HCT116 (cell line): ENCODE measurements around the gene NPC2. TPM values are rescaled to one million over a fixed set of nuclear protein-coding genes. Genes with fewer than 3 reads are reported as not detected.

Experiments
- ATAC-seq: fragments of 200-7000 bp; cut with Tn5 transposase; 2 replicates; pipeline ENCODE4 v1.9.1; 2020; ENCODE audit warnings: mild to moderate bottlenecking, moderate library complexity
- BruUV-seq: library from RNA; stranded (reverse); fragments of 400-500 nt; replicated peaks from 2 replicates; lab custom pipeline; 2021; lab: Mats Ljungman, UMichigan
- CTCF ChIA-PET: fragments of 300-600 bp; sonication (Branson Sonifier 250); formaldehyde crosslinking; loops from one replicate; lab custom pipeline; 2021; ENCODE audit warnings: antibody characterized with exemption; lab: Charles Lee
- POLR2A ChIA-PET: fragments of 300-600, 350-600 bp; sonication (Branson Sonifier 250); formaldehyde crosslinking; loops from one replicate; lab custom pipeline; 2021; ENCODE audit warnings: antibody characterized with exemption; lab: Charles Lee
- RAD21 ChIA-PET, 2 experiments: fragments of 300-600 bp; sonication (Branson Sonifier 250); formaldehyde crosslinking; loops; one replicate each; lab custom pipeline; 2023; ENCODE audit warnings: low total read pairs in 2 of 2; ENCODE audit not compliant: uncharacterized antibody in 2 of 2, unreplicated experiment in 2 of 2, low non-redundant PET in 1 of 2; lab: Charles Lee
- DNase-seq: peaks from one replicate; pipeline ENCODE4 v3.0.0-alpha.2; 2010; ENCODE audit warnings: low read depth, low spot score
- H2AFZ ChIP-seq: fragments of 200-600 bp; shearing (Covaris generic), sonication (generic); 2 replicates; pipeline ENCODE4 v1.6.1; 2017; ENCODE audit warnings: low read depth, mixed run types, mixed read lengths, antibody characterized with exemption, low read length; ENCODE audit not compliant: poor library complexity, severe bottlenecking
- H3K27ac ChIP-seq: 2 replicates; pipeline ENCODE4 v1.5.1; 2012; ENCODE audit warnings: low read depth, low read length
- H3K27me3 ChIP-seq: fragments of 200-600 bp; sonication (generic); 2 replicates; pipeline ENCODE4 v1.6.1; 2016; ENCODE audit warnings: mixed run types, low read length, mixed read lengths; ENCODE audit not compliant: insufficient read depth
- H3K36me3 ChIP-seq, 2 experiments: fragments of 200-500 bp in 1 of 2; fragments of 200-600 bp in 1 of 2; sonication (Bioruptor generic) in 1 of 2; sonication (generic) in 1 of 2; 2 replicates each; pipeline versions ENCODE4 v1.5.1 to v1.6.1; 2014 to 2016; ENCODE audit warnings: low read length in 2 of 2, inconsistent platforms in 1 of 2, mixed read lengths in 1 of 2, mixed run types in 1 of 2; ENCODE audit not compliant: insufficient read depth in 2 of 2, control insufficient read depth in 1 of 2
- H3K4me1 ChIP-seq, 2 experiments: fragments of 200-600 bp in 1 of 2; sonication (generic) in 1 of 2; 2 replicates each; pipeline versions ENCODE4 v1.5.1 to v1.6.1; 2012 to 2017; ENCODE audit warnings: low read length in 2 of 2, inconsistent platforms in 1 of 2, mild to moderate bottlenecking in 1 of 2, mixed read lengths in 1 of 2, mixed run types in 1 of 2, moderate library complexity in 1 of 2; ENCODE audit not compliant: insufficient read depth in 2 of 2, control insufficient read depth in 1 of 2
- H3K4me2 ChIP-seq: fragments of 200-600 bp; sonication (generic); 2 replicates; pipeline ENCODE4 v1.6.1; 2017; ENCODE audit warnings: mixed run types, low read length, mixed read lengths
- H3K4me3 ChIP-seq, 2 experiments: fragments of 200-600 bp in 1 of 2; sonication (generic) in 1 of 2; replicated peaks in 1 of 2; 2 replicates each; pipeline ENCODE4 v1.5.1; 2011 to 2016; ENCODE audit warnings: low read length in 2 of 2, control low read depth in 1 of 2, low read depth in 1 of 2, mild to moderate bottlenecking in 1 of 2, mixed read lengths in 1 of 2, mixed run types in 1 of 2
- H3K79me2 ChIP-seq: fragments of 200-600 bp; sonication (generic); 2 replicates; pipeline ENCODE4 v1.6.1; 2017; ENCODE audit warnings: mild to moderate bottlenecking, mixed run types, low read length, moderate library complexity, mixed read lengths; ENCODE audit not compliant: insufficient read depth
- H3K9ac ChIP-seq: fragments of 200-600 bp; sonication (generic); 2 replicates; pipeline ENCODE4 v1.6.1; 2016; ENCODE audit warnings: low read length, mixed read lengths
- H3K9me2 ChIP-seq: fragments of 200-600 bp; sonication (generic), shearing (Covaris generic); 2 replicates; pipeline ENCODE4 v1.6.1; 2017; ENCODE audit warnings: mixed run types, mild to moderate bottlenecking, moderate library complexity; ENCODE audit not compliant: insufficient read depth
- H3K9me3 ChIP-seq, 2 experiments: fragments of 200-500 bp in 1 of 2; fragments of 200-600 bp in 1 of 2; sonication (Bioruptor generic) in 1 of 2; sonication (generic) in 1 of 2; 2 replicates each; pipeline ENCODE4 v1.6.1; 2014 to 2017; ENCODE audit warnings: low read length in 2 of 2, mixed read lengths in 2 of 2, inconsistent platforms in 1 of 2, low read depth in 1 of 2, mild to moderate bottlenecking in 1 of 2, mixed run types in 1 of 2, moderate library complexity in 1 of 2; ENCODE audit not compliant: control insufficient read depth in 1 of 2, insufficient read depth in 1 of 2
- H4K20me1 ChIP-seq: fragments of 200-600 bp; sonication (generic), shearing (Covaris generic); 2 replicates; pipeline ENCODE4 v1.6.1; 2017; ENCODE audit warnings: mixed run types, mild to moderate bottlenecking, moderate library complexity; ENCODE audit not compliant: insufficient read depth
- EGR1 ChIP-seq: IDR thresholded peaks from 2 replicates; pipeline ENCODE4 v1.6.1; 2012; ENCODE audit warnings: low read depth
- FOSL1 ChIP-seq: IDR thresholded peaks from 2 replicates; pipeline ENCODE4 v1.6.1; 2012; ENCODE audit warnings: low read depth
- RAD21 ChIP-seq: IDR thresholded peaks from 2 replicates; pipeline ENCODE4 v1.6.1; 2012; ENCODE audit warnings: low read depth, mild to moderate bottlenecking
- YY1 ChIP-seq: IDR thresholded peaks from 2 replicates; pipeline ENCODE4 v1.6.1; 2011; ENCODE audit warnings: low read length, low read depth, moderate library complexity, mild to moderate bottlenecking; ENCODE audit not compliant: insufficient replicate concordance; ENCODE audit errors: extremely low read depth
- ZNF274 ChIP-seq: fragments of 200-500 bp; sonication (Bioruptor generic); IDR thresholded peaks from 2 replicates; pipeline ENCODE4 v1.6.1; 2014; ENCODE audit warnings: mild to moderate bottlenecking, low read depth, low read length, inconsistent platforms
- intact Hi-C: fragments of 100-400 bp; cut with micrococcal nuclease; formaldehyde crosslinking; loops from 2 replicates; pipeline ENCODE4 v1.10.0; 2022
- total RNA-seq: library from RNA; stranded (reverse); gene quantifications from one replicate; pipeline ENCODE4 v1.2.1, GENCODE V29; 2021; ENCODE audit not compliant: unreplicated experiment
- TF ChIP-seq, protein P1 (sequence below): IDR thresholded peaks from 2 replicates; pipeline ENCODE4 v1.6.1; 2011; ENCODE audit warnings: mild to moderate bottlenecking, low read length, moderate library complexity; ENCODE audit not compliant: insufficient replicate concordance; ENCODE audit errors: extremely low read depth
- TF ChIP-seq, protein P2 (sequence below), 3 experiments: fragments of 200-600 bp in 1 of 3; sonication (generic) in 1 of 3; IDR thresholded peaks in 2 of 3; conservative IDR thresholded peaks in 1 of 3; 2 replicates each; pipeline ENCODE4 v1.5.1; 2012 to 2017; ENCODE audit warnings: low read depth in 2 of 3, low read length in 2 of 3, antibody characterized with exemption in 1 of 3, borderline replicate concordance in 1 of 3, control low read depth in 1 of 3, mild to moderate bottlenecking in 1 of 3, mixed read lengths in 1 of 3, mixed run types in 1 of 3, moderate library complexity in 1 of 3; ENCODE audit not compliant: insufficient read depth in 1 of 3

The NPC2 gene
- total RNA-seq, 1 experiment from 2014 or later = 105 TPM

DNA sequence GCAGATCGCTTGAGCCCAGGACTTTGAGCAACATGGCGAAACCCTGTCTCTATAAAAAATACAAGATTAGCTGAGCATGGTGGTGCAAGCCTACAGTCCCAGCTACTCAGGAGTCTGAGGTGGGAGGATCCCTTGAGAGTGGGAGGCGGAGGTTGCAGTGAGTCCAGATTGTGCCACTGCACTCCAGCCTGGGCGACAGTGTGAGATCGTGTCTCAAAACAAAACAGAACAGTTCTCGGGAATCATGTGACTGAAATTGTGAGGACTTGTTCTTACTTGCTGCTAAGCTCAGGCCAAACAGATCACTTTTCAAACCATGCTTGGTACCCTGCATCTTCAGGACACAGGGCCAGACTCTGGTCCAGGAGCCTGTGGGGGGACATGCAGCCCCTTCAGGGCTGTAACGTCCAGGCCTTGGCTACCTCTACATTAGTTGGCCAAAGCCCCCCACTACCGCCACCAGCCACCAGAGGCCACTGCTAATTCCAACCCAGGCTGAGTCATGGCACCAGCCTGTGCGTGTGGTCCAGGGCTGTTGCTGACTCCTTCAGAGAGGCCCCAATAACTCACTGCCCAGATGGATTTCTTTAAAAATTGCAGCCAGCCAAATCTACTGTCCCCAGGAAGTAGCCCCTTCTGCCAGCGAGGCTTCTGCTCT is 33.7 kb downstream of the NPC2 start:
- Histone ChIP-seq H3K4me3 (no peak overlapping the region), H3K27ac (no peak overlapping the region), H3K4me1 (0 out of 4 replicates have a peak, but pooled peaks cover 0 to 3% of the 10 kb centered on the region in 2 experiments), H3K27me3 (0 out of 2 replicates have a peak, but pooled peaks cover 3% of the 10 kb centered on the region), H4K20me1 (no peaks in the 10 kb centered on the region), H3K4me2 (no peak overlapping the region), H3K79me2 (no peaks in the 10 kb centered on the region), H3K9me2 (no peaks in the 10 kb centered on the region), H3K9ac (no peak overlapping the region), H2AFZ (peak overlapping the region; percentile 45), H3K36me3 (no peaks in the 10 kb centered on the region), H3K9me3 (no peaks in the 10 kb centered on the region)
- CTCF ChIA-PET = no interaction called here
- intact Hi-C loops = no loop called here
- RAD21 ChIA-PET = no interaction called here
- TF ChIP-seq ZNF274 (no peak), YY1 (no peak), EGR1 (no peak), RAD21 (peak; percentile 37; the same call in 1 of the 2 replicates), FOSL1 (no peak)
- TF ChIP-seq, protein P1, sequence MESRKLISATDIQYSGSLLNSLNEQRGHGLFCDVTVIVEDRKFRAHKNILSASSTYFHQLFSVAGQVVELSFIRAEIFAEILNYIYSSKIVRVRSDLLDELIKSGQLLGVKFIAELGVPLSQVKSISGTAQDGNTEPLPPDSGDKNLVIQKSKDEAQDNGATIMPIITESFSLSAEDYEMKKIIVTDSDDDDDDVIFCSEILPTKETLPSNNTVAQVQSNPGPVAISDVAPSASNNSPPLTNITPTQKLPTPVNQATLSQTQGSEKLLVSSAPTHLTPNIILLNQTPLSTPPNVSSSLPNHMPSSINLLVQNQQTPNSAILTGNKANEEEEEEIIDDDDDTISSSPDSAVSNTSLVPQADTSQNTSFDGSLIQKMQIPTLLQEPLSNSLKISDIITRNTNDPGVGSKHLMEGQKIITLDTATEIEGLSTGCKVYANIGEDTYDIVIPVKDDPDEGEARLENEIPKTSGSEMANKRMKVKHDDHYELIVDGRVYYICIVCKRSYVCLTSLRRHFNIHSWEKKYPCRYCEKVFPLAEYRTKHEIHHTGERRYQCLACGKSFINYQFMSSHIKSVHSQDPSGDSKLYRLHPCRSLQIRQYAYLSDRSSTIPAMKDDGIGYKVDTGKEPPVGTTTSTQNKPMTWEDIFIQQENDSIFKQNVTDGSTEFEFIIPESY = no peak
- TF ChIP-seq, protein P2, sequence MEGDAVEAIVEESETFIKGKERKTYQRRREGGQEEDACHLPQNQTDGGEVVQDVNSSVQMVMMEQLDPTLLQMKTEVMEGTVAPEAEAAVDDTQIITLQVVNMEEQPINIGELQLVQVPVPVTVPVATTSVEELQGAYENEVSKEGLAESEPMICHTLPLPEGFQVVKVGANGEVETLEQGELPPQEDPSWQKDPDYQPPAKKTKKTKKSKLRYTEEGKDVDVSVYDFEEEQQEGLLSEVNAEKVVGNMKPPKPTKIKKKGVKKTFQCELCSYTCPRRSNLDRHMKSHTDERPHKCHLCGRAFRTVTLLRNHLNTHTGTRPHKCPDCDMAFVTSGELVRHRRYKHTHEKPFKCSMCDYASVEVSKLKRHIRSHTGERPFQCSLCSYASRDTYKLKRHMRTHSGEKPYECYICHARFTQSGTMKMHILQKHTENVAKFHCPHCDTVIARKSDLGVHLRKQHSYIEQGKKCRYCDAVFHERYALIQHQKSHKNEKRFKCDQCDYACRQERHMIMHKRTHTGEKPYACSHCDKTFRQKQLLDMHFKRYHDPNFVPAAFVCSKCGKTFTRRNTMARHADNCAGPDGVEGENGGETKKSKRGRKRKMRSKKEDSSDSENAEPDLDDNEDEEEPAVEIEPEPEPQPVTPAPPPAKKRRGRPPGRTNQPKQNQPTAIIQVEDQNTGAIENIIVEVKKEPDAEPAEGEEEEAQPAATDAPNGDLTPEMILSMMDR (IDR thresholded peaks at IDR 0.05 in 2 of 3, conservative IDR thresholded peaks at IDR 0.05 in 1 of 3; ENCODE audit: borderline replicate concordance in 1 of 3, insufficient read depth in 1 of 3, low read depth in 2 of 3, low read length in 2 of 3) = peak; percentile 15 to 88 (median 78); a peak in 5 of 6 replicates
- DNase-seq = no peak
- peak; percentile 99 for ATAC-seq
- no TSS peak for BruUV-seq
- POLR2A ChIA-PET = no interaction called here
